WERI-Rb-1 (cell line): Measurements from ENCODE around the gene PAPPA.

Experiments used
- DNase-seq: peaks from one replicate; pipeline ENCODE4 v3.0.0-alpha.2; 2020
- H3K27ac ChIP-seq: fragments of 250-450 bp; sonication (Bioruptor Pico); 2 replicates; pipeline ENCODE4 v1.5.1; 2020; ENCODE audit warnings: mild to moderate bottlenecking, moderate library complexity
- H3K27me3 ChIP-seq: fragments of 250-450 bp; sonication (Bioruptor Pico); 2 replicates; pipeline ENCODE4 v1.5.1; 2021; ENCODE audit warnings: mild to moderate bottlenecking, low read depth, moderate library complexity; ENCODE audit not compliant: insufficient read depth, severe bottlenecking
- H3K36me3 ChIP-seq: fragments of 250-450 bp; sonication (Bioruptor Pico); 2 replicates; pipeline ENCODE4 v1.5.1; 2020; ENCODE audit warnings: mild to moderate bottlenecking, moderate library complexity
- H3K4me3 ChIP-seq: 2 replicates; pipeline ENCODE4 v1.5.1; 2011; ENCODE audit warnings: low read depth, mild to moderate bottlenecking, control low read depth, low read length
- H3K9me3 ChIP-seq: fragments of 250-450 bp; sonication (Bioruptor Pico); 2 replicates; pipeline ENCODE4 v1.5.1; 2021; ENCODE audit warnings: mild to moderate bottlenecking, moderate library complexity; ENCODE audit not compliant: severe bottlenecking
- CTCF ChIP-seq: IDR thresholded peaks from 2 replicates; pipeline ENCODE4 v1.5.1; 2011; ENCODE audit warnings: low read depth, mild to moderate bottlenecking, control low read depth, inconsistent platforms, low read length

Gene PAPPA

GRCh38 chr9:116153765-116154333 lies at the start of gene PAPPA:
Gene PAPPA (plus strand): TSS chr9:116153791. CDS start chr9:116154173, 382 bp downstream.
- H3K36me3 ChIP-seq: no peaks in the 10 kb centered on the region
- 0 out of 2 replicates have a peak within 1 kb of the TSS, but pooled peaks have one; percentile 31 for H3K27ac ChIP-seq
- DNase-seq: peak; percentile 33
- H3K9me3 ChIP-seq: no peaks in the 10 kb centered on the region
- no peak for TF ChIP-seq CTCF
- H3K27me3 ChIP-seq: peaks cover 10% of the 10 kb centered on the region
- H3K4me3 ChIP-seq: peak within 1 kb of the TSS; percentile 65

- Histone ChIP-seq H3K36me3 (no peaks in the 10 kb centered on the region), H3K9me3 (no peaks in the 10 kb centered on the region), H3K4me3 (no peak overlapping the region), H3K27me3 (no peaks in the 10 kb centered on the region), H3K27ac (no peak overlapping the region)
- no peak for TF ChIP-seq CTCF
- no peak for DNase-seq
Observed at GRCh38 chr9:116103976-116104820, 49.4 kb upstream of the PAPPA start.

GRCh38 chr9:116112236-116112635 lies 41.4 kb upstream of the PAPPA start:
- no peaks in the 10 kb centered on the region for H3K9me3 ChIP-seq
- 0 out of 2 replicates have a peak, but pooled peaks have one; percentile 12 for TF ChIP-seq CTCF
- no peaks in the 10 kb centered on the region for H3K27me3 ChIP-seq
- no peak overlapping the region for H3K4me3 ChIP-seq
- no peak overlapping the region for H3K27ac ChIP-seq
- no peak for DNase-seq
- no peaks in the 10 kb centered on the region for H3K36me3 ChIP-seq

GRCh38 chr9:116115761-116116353 lies 37.7 kb upstream of the PAPPA start:
- H3K9me3 ChIP-seq: peaks cover 3% of the 10 kb centered on the region
- H3K36me3 ChIP-seq: no peaks in the 10 kb centered on the region
- no peak for DNase-seq
- no peak for TF ChIP-seq CTCF
- H3K27ac ChIP-seq: no peak overlapping the region
- no peak overlapping the region for H3K4me3 ChIP-seq
- H3K27me3 ChIP-seq: no peaks in the 10 kb centered on the region

- no peaks in the 10 kb centered on the region for H3K36me3 ChIP-seq
- no peak overlapping the region for H3K27ac ChIP-seq
- no peak for DNase-seq
- TF ChIP-seq CTCF: no peak
- peaks cover 3% of the 10 kb centered on the region for H3K9me3 ChIP-seq
- no peaks in the 10 kb centered on the region for H3K27me3 ChIP-seq
- no peak overlapping the region for H3K4me3 ChIP-seq
Observed at GRCh38 chr9:116116393-116116792, 37.2 kb upstream of the PAPPA start.
